GM21529 (cell line): ENCODE measurements around the gene SURF6.
A peak's percentile ranks its signal among the peaks of the same experiment; 100 is the strongest.

Experiments used
- ATAC-seq: cut with Tn5 transposase; IDR thresholded peaks from one replicate; pipeline ENCODE4 v1.9.1; 2021; ENCODE audit not compliant: unreplicated experiment

SURF6 gene

GRCh38 chr9:133368249-133368881 lies 32.4 kb upstream of the SURF6 start:
- ATAC-seq: no peak

GRCh38 chr9:133367778-133368177 lies 31.8 kb upstream of the SURF6 start:
- no peak for ATAC-seq

- no peak for ATAC-seq
Measured at GRCh38 chr9:133367221-133367620, 31.2 kb upstream of the SURF6 start.

DNA sequence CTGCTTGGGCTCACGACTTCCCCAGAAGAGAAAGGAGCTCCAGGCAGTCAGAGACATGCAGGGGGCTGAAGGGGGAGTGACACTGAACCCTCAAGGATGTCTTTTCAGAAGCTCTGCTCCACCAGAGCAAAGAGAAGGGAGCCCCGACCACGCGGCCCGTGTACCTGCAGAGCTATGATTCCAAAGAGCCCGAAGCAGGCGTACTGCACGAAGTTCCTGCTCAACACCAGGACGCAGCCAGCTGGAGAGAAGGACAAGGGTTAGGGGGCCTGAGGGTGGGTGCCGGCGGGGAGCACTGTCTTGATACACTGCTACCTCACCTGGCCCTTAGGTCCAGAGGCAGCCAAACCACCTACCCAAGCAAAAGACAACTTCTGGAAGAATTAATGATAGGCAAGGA lies 30.4 kb upstream of the SURF6 start:
- no peak for ATAC-seq

- ATAC-seq: no peak
Measured at GRCh38 chr9:133362359-133363044, 26.5 kb upstream of the SURF6 start.

DNA sequence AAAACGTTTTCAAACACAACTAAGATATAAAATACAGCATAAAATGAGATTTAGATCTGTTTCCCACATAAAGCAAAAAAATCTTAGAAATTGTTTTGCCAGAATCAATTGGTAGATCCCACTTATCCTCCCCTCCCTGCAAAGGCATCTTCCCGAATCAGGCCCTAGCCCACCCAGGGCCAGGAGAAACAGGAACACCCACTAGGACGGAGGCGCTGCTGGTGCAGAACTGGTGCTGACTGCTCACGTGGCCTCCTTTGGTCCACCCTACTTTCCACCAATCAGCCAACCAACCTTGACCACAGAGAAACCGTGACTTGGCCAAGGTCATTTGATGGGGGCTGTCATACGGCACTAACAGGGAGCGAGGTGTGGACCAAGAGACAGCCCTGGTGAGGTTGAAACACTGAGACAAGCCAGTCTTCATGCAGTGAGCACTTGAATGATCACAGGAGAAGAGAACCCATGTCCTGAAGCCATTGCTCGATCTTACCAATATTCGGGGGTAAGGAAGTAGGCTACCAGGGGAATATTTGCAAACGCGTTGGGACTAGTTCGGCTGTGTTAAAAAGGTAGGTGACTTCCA lies 25.6 kb upstream of the SURF6 start:
- no peak for ATAC-seq

GRCh38 chr9:133360400-133361393 lies 24.7 kb upstream of the SURF6 start:
- no peak for ATAC-seq

- no peak for ATAC-seq
Measured at GRCh38 chr9:133359399-133360175, 23.6 kb upstream of the SURF6 start.

DNA sequence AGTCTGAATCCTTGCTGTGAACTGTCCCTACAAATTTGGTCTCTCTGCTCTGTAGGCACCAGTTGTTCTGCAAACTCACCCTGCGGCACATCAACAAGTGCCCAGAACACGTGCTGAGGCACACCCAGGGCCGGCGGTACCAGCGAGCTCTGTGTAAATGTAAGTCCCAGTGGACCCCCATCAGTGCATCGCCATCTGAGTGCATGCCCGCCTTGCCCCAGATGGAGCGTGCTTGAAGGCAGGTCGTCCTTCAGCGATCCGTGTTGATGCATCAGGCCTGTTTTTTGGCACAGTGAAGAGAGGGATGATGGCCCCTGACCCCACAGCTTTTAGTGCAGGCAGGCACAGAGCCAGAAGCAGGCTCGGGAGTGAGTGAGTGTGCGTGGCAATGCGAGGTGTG lies 21.7 kb upstream of the SURF6 start:
- no peak for ATAC-seq

DNA sequence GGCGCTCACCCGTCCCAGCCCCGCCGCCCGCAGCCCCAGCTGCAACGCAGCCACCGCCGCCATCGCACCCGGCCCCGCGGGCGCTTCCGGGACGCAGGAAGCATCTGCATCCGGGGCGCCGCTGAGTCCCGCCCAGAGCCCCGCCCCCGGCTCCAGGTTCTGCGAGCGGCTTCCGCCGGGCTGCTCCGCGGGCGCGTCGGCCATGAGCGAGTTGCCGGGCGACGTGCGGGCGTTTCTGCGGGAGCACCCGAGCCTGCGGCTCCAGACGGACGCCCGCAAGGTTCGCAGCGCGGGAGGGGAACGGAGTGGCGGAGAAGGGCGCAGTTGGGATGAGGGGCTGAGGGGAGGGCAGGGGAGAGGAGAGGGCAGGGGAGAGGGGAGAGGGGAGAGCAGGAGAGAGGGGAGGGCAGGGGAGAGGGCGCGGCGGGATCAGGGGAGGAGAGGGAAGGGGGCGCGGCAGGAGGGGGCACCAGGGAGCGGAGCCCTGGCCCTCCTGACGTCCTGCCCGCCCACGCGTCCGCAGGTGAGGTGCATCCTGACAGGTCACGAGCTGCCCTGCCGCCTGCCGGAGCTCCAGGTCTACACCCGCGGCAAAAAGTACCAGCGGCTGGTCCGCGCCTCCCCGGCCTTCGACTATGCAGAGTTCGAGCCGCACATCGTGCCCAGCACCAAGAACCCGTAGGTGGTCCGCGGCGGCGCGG lies 20.6 kb upstream of the SURF6 start, which contains the start of the genes SURF1 and SURF2:
TSS of gene SURF1 (minus strand) at position 97 of the 701 bp plus-strand sequence. CDS start at position 63, 34 bp downstream.
TSS of gene SURF2 (plus strand) at position 160 of the 701 bp plus-strand sequence. CDS start at position 203, 43 bp downstream.
- ATAC-seq: peak; percentile 60

DNA sequence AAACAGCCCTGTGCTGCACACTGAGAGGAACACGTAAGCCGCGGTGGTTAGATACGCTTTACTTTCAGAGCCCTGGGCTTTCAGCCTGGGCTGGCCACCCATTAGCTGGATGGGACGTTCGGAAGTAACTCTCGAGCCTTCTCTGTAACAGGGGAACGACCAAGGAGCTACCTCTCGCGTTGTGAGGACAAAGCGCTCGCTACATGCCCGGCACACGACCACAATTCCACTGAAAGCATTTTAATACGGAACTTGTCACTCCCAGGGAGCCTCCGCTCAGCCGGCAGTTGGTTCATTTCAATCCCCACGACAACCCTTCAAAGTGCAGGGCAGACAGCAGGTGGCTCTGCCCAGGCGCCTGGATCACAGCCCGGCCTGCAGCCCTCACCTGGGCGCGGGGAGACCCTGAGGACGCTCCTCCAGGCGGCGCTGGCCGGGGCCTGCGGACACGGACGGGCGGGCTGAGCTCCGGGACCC lies 19.9 kb upstream of the SURF6 start:
- peak; percentile 12 for ATAC-seq

DNA sequence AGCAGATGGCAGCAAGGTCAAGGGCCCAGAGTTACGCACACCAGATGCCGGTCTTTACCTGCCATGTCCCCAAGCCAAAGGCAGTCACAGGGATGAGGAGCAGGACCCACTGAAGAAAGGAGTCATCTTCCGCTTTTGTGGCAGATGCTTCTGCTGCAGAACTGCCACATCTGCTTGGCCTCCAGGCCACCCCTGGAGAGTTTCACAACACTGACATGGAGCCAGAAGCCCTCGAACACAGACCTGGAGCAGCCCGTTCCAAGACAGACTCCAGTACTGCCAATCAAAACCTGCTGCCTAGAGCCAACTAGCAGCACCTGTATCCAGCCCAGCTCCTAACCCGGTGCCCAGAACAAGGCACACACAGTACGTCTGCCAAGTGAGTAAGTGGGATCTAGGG lies 18.8 kb upstream of the SURF6 start:
- no peak for ATAC-seq

DNA sequence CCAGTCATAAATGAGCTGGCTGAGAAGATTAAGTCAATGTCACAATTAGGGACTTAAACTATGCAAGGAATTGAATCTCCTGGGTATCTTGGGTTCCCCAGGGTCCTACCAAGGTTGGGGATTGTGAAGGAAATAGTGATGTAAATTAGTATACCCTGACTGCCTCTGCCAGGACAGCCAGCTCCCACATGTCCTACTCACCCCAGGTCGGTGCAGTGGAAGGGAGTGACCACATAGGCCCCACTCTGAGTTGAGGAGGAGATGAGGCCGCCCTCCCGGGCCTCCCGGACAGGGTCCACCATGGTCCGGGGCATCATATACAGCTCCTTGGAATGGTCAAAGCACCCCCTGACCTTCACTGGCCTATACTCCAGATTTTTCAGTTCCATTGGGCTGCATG lies 17.6 kb upstream of the SURF6 start:
- no peak for ATAC-seq

DNA sequence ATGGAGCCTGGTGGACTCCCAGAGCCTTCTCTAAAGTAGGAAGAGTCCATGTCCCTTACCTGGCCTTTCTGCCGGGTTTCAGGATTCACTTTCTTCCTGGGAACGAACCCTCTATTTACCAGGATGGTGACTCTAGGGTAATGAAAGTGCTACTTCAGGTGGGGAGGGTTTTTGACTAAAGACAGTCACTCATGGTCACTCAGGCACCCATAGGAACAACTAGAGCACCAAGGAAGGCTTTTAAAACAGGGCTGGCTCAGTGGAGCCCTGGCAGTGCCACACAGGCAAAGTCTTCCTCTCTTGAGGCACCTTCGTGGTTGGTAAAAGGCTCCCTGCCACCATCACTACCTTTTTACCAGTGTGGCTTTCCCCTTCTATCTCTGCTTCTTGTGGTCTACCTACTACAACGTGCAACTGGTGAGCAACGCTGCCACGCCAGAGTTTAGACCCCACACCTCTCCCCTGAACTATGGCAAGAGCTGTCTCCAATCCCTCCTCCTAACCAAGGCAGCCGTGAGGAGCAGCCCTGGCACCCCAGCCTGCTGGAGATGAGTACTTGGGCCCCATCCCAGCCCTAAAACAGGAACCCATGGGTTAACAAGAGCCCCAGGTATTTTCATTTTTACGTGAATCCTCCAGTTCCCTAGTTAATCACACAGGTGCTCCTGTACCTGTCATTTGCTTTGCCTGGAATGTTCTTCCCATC lies 16.8 kb upstream of the SURF6 start:
- no peak for ATAC-seq

- ATAC-seq: no peak
Measured at GRCh38 chr9:133351908-133352634, 16.1 kb upstream of the SURF6 start.

DNA sequence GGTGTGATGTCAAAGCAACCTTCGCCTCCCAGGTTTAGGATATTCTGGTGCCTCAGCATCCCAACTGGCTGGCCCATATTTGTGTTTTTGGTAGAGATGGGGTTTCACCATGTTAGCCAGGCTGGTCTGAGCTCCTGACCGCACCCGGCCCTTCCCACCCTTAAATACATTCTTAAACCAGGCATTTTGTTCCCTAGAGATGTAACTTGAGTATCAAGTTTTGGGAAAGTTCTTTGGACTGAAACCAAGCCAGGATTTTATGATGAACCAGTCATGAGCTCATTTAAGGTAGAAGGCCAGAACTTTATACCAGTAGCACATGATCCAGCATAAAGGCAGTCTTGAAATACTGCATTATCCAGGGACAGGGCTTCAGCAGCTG lies 15.5 kb upstream of the SURF6 start:
- ATAC-seq: no peak

DNA sequence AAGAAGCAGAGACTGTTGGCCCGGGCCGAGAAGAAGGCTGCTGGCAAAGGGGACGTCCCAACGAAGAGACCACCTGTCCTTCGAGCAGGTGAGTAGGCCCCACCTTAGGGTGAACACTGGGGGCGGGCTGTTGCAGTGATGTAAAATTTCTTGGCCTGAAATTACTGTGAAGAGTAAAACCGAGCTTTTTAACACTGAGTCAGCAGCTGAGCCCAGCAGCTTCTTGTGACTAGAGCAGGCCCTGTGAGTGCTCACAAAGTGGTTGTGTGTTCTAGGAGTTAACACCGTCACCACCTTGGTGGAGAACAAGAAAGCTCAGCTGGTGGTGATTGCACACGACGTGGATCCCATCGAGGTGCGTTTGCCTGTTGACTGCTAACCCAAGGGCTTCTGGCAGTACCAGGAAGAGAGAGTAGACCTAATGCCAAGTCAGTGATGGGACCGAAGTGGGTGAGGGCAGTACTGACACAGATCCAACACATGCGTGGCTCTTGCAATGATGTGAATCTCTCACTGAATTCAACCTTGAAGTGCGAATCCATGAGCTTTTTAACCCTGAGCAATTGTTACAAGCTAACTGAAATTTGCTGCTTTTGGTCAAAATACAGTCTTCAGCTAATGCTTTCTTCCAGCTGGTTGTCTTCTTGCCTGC lies 14.1 kb upstream of the SURF6 start:
- ATAC-seq: no peak
